ENCODE measurements around the gene PTPRA. TPM values are rescaled to one million over a fixed set of nuclear protein-coding genes. Genes with fewer than 3 reads are reported as not detected.

PTPRA gene
- total and polyA plus RNA-seq, 2 donors (not counting 1 experiment from before 2014, with no cell fraction given) = 32.1 to 64.2 TPM

DNA sequence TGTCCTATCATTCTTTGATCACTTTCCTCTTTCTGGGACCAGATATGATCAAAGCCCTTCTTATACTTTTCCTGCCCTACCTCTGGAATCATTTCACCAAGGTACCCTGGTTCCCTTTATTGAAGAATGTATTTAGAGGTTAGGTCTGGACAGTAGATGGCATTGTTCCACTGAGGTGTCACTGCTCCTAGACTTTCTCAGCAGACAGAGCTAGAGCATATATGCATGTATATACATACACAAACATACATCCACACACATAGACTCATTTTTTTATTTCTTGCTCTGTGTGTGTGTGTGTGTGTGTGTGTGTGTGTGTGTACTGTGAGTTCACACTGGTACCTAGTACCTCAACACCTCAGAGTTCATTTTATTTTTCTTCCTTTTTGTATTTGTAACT is 40.9 kb downstream of the PTPRA start:
- intact Hi-C loops (cut with micrococcal nuclease) = no loop called here
- Mint-ChIP-seq H3K27ac (no peak overlapping the region), H3K4me1 (peaks cover 16% of the 10 kb centered on the region), H3K9me3 (ENCODE audit: insufficient read depth) (no peaks in the 10 kb centered on the region), H3K4me3 (no peak overlapping the region), H3K27me3 (no peaks in the 10 kb centered on the region)
- no peak overlapping the region for H3K27ac ChIP-seq (ENCODE audit: low read length in 2 of 2)
- H3K9ac ChIP-seq (ENCODE audit: low read length) = no peak overlapping the region
- H3K4me2 ChIP-seq (replicated peaks; ENCODE audit: low read depth, low read length, poor library complexity, severe bottlenecking) = no peak overlapping the region
- H3K36me3 ChIP-seq (replicated peaks in 1 of 2; ENCODE audit: control extremely low read depth in 1 of 2, control insufficient read depth in 1 of 2, extremely low read depth in 1 of 2, insufficient read depth in 2 of 2, low read length in 1 of 2) = peaks cover 0 to 5% of the 10 kb centered on the region in 2 experiments
- peaks cover 23% of the 10 kb centered on the region for H4K20me1 ChIP-seq (ENCODE audit: control insufficient read depth, insufficient read depth, low read length, poor library complexity, severe bottlenecking)
- H3K9me3 ChIP-seq (ENCODE audit: control extremely low read depth in 1 of 3, control insufficient read depth in 2 of 3, insufficient read depth in 1 of 3, low read length in 2 of 3) = no peaks in the 10 kb centered on the region
- no peaks in the 10 kb centered on the region for H3K27me3 ChIP-seq (replicated peaks in 1 of 4; ENCODE audit: control extremely low read depth in 1 of 4, control insufficient read depth in 3 of 4, insufficient read depth in 4 of 4, low read length in 3 of 4)
- CTCF ChIA-PET = no interaction called here
- no peak overlapping the region for H3K4me3 ChIP-seq (ENCODE audit: control extremely low read depth in 1 of 5, extremely low read depth in 1 of 5, insufficient read depth in 1 of 5, low read depth in 2 of 5, low read length in 4 of 5)
- H3K79me2 ChIP-seq (ENCODE audit: control insufficient read depth, insufficient read depth, low read length) = peaks cover 46% of the 10 kb centered on the region
- ATAC-seq (ENCODE audit: low read depth) (no peak), DNase-seq (no peak)
- no peaks in the 10 kb centered on the region for H3K4me1 ChIP-seq (ENCODE audit: control insufficient read depth in 2 of 2, insufficient read depth in 2 of 2, low read length in 2 of 2)
- POLR2A ChIA-PET = no interaction called here
- H2AFZ ChIP-seq (ENCODE audit: insufficient read depth, low read depth, low read length, poor library complexity, severe bottlenecking) = no peak overlapping the region
- no peak for TF ChIP-seq EZH2 (IDR thresholded peaks at IDR 0.05; ENCODE audit: borderline replicate concordance, insufficient read depth, low read depth, low read length, poor library complexity, severe bottlenecking)
- TF ChIP-seq, protein P1, sequence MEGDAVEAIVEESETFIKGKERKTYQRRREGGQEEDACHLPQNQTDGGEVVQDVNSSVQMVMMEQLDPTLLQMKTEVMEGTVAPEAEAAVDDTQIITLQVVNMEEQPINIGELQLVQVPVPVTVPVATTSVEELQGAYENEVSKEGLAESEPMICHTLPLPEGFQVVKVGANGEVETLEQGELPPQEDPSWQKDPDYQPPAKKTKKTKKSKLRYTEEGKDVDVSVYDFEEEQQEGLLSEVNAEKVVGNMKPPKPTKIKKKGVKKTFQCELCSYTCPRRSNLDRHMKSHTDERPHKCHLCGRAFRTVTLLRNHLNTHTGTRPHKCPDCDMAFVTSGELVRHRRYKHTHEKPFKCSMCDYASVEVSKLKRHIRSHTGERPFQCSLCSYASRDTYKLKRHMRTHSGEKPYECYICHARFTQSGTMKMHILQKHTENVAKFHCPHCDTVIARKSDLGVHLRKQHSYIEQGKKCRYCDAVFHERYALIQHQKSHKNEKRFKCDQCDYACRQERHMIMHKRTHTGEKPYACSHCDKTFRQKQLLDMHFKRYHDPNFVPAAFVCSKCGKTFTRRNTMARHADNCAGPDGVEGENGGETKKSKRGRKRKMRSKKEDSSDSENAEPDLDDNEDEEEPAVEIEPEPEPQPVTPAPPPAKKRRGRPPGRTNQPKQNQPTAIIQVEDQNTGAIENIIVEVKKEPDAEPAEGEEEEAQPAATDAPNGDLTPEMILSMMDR (IDR thresholded peaks at IDR 0.05) = no peak

DNA sequence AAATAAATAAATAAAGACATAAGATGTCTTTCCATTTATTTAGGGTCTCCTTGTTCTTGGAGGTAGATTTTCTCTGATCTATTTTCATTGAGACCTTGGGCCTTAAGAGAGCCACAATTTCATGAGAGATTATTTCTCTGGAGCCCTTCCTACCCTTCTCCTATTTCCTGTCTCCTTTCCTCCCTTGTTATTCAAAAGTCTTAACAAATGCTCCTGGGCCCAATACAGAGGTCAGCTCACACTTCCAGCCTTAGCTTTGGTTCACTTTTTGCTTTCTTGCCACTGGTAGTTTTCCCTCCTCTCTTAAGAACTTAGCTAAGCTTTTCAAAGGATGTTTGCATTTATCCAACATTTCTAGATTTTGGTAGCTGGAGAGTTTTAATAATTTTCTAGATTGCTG is 44.0 kb downstream of the PTPRA start:
- Mint-ChIP-seq H3K4me3 (no peak overlapping the region), H3K27ac (no peak overlapping the region), H3K9me3 (ENCODE audit: insufficient read depth) (no peaks in the 10 kb centered on the region), H3K4me1 (peaks cover 34% of the 10 kb centered on the region), H3K27me3 (no peaks in the 10 kb centered on the region)
- ChIA-PET POLR2A (no interaction called here), CTCF (interaction anchor here (0.7 kb wide), 1 partner anchor 43 kb away, joined by 5 read pairs; no protein-coding TSS in a partner anchor)
- Histone ChIP-seq H4K20me1 (ENCODE audit: control insufficient read depth, insufficient read depth, low read length, poor library complexity, severe bottlenecking) (peaks cover 34% of the 10 kb centered on the region), H3K27me3 (replicated peaks in 1 of 4; ENCODE audit: control extremely low read depth in 1 of 4, control insufficient read depth in 3 of 4, insufficient read depth in 4 of 4, low read length in 3 of 4) (no peaks in the 10 kb centered on the region), H3K4me2 (replicated peaks; ENCODE audit: low read depth, low read length, poor library complexity, severe bottlenecking) (no peak overlapping the region), H3K9me3 (ENCODE audit: control extremely low read depth in 1 of 3, control insufficient read depth in 2 of 3, insufficient read depth in 1 of 3, low read length in 2 of 3) (no peaks in the 10 kb centered on the region), H3K79me2 (ENCODE audit: control insufficient read depth, insufficient read depth, low read length) (peaks cover 48% of the 10 kb centered on the region), H3K4me3 (ENCODE audit: control extremely low read depth in 1 of 5, extremely low read depth in 1 of 5, insufficient read depth in 1 of 5, low read depth in 2 of 5, low read length in 4 of 5) (no peak overlapping the region), H2AFZ (ENCODE audit: insufficient read depth, low read depth, low read length, poor library complexity, severe bottlenecking) (no peak overlapping the region), H3K27ac (ENCODE audit: low read length in 2 of 2) (no peak overlapping the region), H3K4me1 (ENCODE audit: control insufficient read depth in 2 of 2, insufficient read depth in 2 of 2, low read length in 2 of 2) (peaks cover 10 to 11% of the 10 kb centered on the region in 2 donors), H3K36me3 (replicated peaks in 1 of 2; ENCODE audit: control extremely low read depth in 1 of 2, control insufficient read depth in 1 of 2, extremely low read depth in 1 of 2, insufficient read depth in 2 of 2, low read length in 1 of 2) (peaks cover 0 to 3% of the 10 kb centered on the region in 2 experiments), H3K9ac (ENCODE audit: low read length) (no peak overlapping the region)
- intact Hi-C loops (cut with micrococcal nuclease) = no loop called here
- no peak for TF ChIP-seq EZH2 (IDR thresholded peaks at IDR 0.05; ENCODE audit: borderline replicate concordance, insufficient read depth, low read depth, low read length, poor library complexity, severe bottlenecking)
- TF ChIP-seq, protein P1 (IDR thresholded peaks at IDR 0.05) = no peak
- ATAC-seq (ENCODE audit: low read depth) (no peak), DNase-seq (no peak)
